ENCODE measurements around the gene RGS10. TPM values are rescaled to one million over a fixed set of nuclear protein-coding genes. Genes with fewer than 3 reads are reported as not detected.

Gene RGS10
- total and polyA plus RNA-seq, 10 of the 15 experiments (the other 5 are each of a cell fraction or from before 2014, with no cell fraction given): 72.8 to 193 (median 127) TPM

DNA sequence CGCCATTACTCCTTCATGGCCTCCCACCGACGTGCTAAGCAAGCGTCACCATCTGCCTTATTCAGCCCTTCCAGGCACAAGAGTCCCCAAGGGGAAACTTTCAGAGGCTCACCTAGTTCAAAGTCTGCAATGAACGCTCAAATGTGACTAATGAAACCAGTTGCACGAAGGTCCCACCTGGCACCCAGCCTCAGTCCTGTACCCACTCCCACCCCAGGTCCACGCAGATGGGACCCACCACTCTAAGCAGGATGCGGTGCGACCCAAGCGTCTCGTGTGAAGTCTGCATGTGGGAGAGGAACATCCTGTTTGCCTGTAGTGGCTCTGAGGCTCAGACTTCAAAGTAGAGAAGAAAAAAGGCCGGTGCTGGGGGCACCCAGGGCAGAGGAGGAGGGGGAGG, 40.3 kb downstream of the RGS10 start (continued):
- TF ChIP-seq CEBPZ (IDR thresholded peaks at IDR 0.05; ENCODE audit: low read depth, low read length): no peak
- TF ChIP-seq SMAD5 (IDR thresholded peaks at IDR 0.05; ENCODE audit: low read depth): no peak
- no peak for TF ChIP-seq NR2C2 (IDR thresholded peaks at IDR 0.05; ENCODE audit: borderline replicate concordance, control insufficient read depth, insufficient read length, low read depth)
- TF ChIP-seq ZNF207 (IDR thresholded peaks at IDR 0.05; ENCODE audit: borderline replicate concordance): no peak
- TF ChIP-seq, protein P1, sequence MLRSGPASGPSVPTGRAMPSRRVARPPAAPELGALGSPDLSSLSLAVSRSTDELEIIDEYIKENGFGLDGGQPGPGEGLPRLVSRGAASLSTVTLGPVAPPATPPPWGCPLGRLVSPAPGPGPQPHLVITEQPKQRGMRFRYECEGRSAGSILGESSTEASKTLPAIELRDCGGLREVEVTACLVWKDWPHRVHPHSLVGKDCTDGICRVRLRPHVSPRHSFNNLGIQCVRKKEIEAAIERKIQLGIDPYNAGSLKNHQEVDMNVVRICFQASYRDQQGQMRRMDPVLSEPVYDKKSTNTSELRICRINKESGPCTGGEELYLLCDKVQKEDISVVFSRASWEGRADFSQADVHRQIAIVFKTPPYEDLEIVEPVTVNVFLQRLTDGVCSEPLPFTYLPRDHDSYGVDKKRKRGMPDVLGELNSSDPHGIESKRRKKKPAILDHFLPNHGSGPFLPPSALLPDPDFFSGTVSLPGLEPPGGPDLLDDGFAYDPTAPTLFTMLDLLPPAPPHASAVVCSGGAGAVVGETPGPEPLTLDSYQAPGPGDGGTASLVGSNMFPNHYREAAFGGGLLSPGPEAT (IDR thresholded peaks at IDR 0.05; ENCODE audit: low read depth): no peak
- no peak for TF ChIP-seq KAT2A (conservative IDR thresholded peaks at IDR 0.05; ENCODE audit: control insufficient read depth, low read depth, low read length)
- TF ChIP-seq, protein P2, sequence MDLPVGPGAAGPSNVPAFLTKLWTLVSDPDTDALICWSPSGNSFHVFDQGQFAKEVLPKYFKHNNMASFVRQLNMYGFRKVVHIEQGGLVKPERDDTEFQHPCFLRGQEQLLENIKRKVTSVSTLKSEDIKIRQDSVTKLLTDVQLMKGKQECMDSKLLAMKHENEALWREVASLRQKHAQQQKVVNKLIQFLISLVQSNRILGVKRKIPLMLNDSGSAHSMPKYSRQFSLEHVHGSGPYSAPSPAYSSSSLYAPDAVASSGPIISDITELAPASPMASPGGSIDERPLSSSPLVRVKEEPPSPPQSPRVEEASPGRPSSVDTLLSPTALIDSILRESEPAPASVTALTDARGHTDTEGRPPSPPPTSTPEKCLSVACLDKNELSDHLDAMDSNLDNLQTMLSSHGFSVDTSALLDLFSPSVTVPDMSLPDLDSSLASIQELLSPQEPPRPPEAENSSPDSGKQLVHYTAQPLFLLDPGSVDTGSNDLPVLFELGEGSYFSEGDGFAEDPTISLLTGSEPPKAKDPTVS (IDR thresholded peaks at IDR 0.05; ENCODE audit: low read depth, low read length): no peak
- no peak for TF ChIP-seq CUX1 (IDR thresholded peaks at IDR 0.05; ENCODE audit: insufficient replicate concordance, low read depth, low read length)
- no peak for TF ChIP-seq STAT3 (IDR thresholded peaks at IDR 0.05; ENCODE audit: low read depth, low read length)
- TF ChIP-seq MYC (IDR thresholded peaks at IDR 0.05; ENCODE audit: insufficient read depth, insufficient read length, insufficient replicate concordance, low read length, severe bottlenecking): no peak
- TF ChIP-seq ATF7 (IDR thresholded peaks at IDR 0.05; ENCODE audit: low read depth): no peak
- no peak for TF ChIP-seq PML (IDR thresholded peaks at IDR 0.05; ENCODE audit: low read length)
- TF ChIP-seq NRF1 (conservative IDR thresholded peaks at IDR 0.05; ENCODE audit: low read depth, low read length): no peak
- TF ChIP-seq SIX5 (IDR thresholded peaks at IDR 0.05; ENCODE audit: low read depth, low read length, severe bottlenecking): no peak
- no peak for TF ChIP-seq MXI1 (IDR thresholded peaks at IDR 0.05; ENCODE audit: low read depth, low read length)
- TF ChIP-seq EZH2 (IDR thresholded peaks at IDR 0.05; ENCODE audit: borderline replicate concordance, control insufficient read depth, low read depth, low read length): no peak
- TF ChIP-seq, protein P3, sequence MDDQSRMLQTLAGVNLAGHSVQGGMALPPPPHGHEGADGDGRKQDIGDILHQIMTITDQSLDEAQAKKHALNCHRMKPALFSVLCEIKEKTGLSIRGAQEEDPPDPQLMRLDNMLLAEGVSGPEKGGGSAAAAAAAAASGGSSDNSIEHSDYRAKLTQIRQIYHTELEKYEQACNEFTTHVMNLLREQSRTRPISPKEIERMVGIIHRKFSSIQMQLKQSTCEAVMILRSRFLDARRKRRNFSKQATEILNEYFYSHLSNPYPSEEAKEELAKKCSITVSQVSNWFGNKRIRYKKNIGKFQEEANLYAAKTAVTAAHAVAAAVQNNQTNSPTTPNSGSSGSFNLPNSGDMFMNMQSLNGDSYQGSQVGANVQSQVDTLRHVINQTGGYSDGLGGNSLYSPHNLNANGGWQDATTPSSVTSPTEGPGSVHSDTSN (IDR thresholded peaks at IDR 0.05; ENCODE audit: insufficient replicate concordance, low read depth, low read length): no peak
